HG02852 (cell line): Measurements from ENCODE around the gene RPL31.
A peak's percentile ranks its signal among the peaks of the same experiment; 100 is the strongest.

Experiments used
- ATAC-seq: cut with Tn5 transposase; IDR thresholded peaks from one replicate; pipeline ENCODE4 v1.9.1; 2021; ENCODE audit warnings: mild to moderate bottlenecking, moderate library complexity; ENCODE audit not compliant: unreplicated experiment

Gene RPL31

GRCh38 chr2:100974712-100975520 lies 27.2 kb upstream of the RPL31 start:
- ATAC-seq = no peak

GRCh38 chr2:100975521-100975785 lies 26.6 kb upstream of the RPL31 start:
- ATAC-seq = no peak

GRCh38 chr2:100976061-100976460 lies 26.0 kb upstream of the RPL31 start:
- ATAC-seq = no peak

- peak; percentile 92 for ATAC-seq
Measured at GRCh38 chr2:100976645-100977391, 25.3 kb upstream of the RPL31 start.

- no peak for ATAC-seq
Measured at GRCh38 chr2:100977511-100977910, 24.6 kb upstream of the RPL31 start.

GRCh38 chr2:100978582-100979191 lies 23.4 kb upstream of the RPL31 start:
- no peak for ATAC-seq

GRCh38 chr2:100980046-100980445 lies 22.0 kb upstream of the RPL31 start:
- ATAC-seq = no peak

- ATAC-seq = no peak
Measured at GRCh38 chr2:100981011-100981410, 21.1 kb upstream of the RPL31 start.

GRCh38 chr2:100982431-100982861 lies 19.6 kb upstream of the RPL31 start:
- ATAC-seq = no peak

- ATAC-seq = no peak
Measured at GRCh38 chr2:100983201-100983600, 18.9 kb upstream of the RPL31 start.

- ATAC-seq = no peak
Measured at GRCh38 chr2:100983684-100984310, 18.3 kb upstream of the RPL31 start.

GRCh38 chr2:100984892-100985307 lies 17.2 kb upstream of the RPL31 start:
- ATAC-seq = no peak

GRCh38 chr2:100986157-100986556 lies 15.9 kb upstream of the RPL31 start:
- ATAC-seq = no peak

GRCh38 chr2:100987536-100987935 lies 14.6 kb upstream of the RPL31 start:
- no peak for ATAC-seq

GRCh38 chr2:100987974-100988373 lies 14.1 kb upstream of the RPL31 start:
- no peak for ATAC-seq

- ATAC-seq = no peak
Measured at GRCh38 chr2:100988630-100989417, 13.3 kb upstream of the RPL31 start.

- ATAC-seq = no peak
Measured at GRCh38 chr2:100989666-100990065, 12.4 kb upstream of the RPL31 start.

GRCh38 chr2:100990166-100990565 lies 11.9 kb upstream of the RPL31 start:
- no peak for ATAC-seq

GRCh38 chr2:100990650-100991403 lies 11.3 kb upstream of the RPL31 start:
- ATAC-seq = no peak

- no peak for ATAC-seq
Measured at GRCh38 chr2:100991404-100991773, 10.7 kb upstream of the RPL31 start.
